ENCODE results near the gene RBM3. TPM values are rescaled to one million over a fixed set of nuclear protein-coding genes. Genes with fewer than 3 reads are reported as not detected.
A peak's percentile ranks its signal among the peaks of the same experiment; 100 is the strongest.

The RBM3 gene
- total and polyA plus RNA-seq, 2 of the 8 experiments (the other 6 are each of a cell fraction or from before 2014, with no cell fraction given): 99.6 to 164 TPM

GRCh38 chrX:48539345-48540027 lies 34.8 kb upstream of the RBM3 start, which contains the start of gene TBC1D25 (continued):
- TF ChIP-seq CTCF (IDR thresholded peaks at IDR 0.05; ENCODE audit: control extremely low read depth in 1 of 3, insufficient read depth in 1 of 3, low read depth in 1 of 3, low read length in 3 of 3) (peak in 1 of 3 experiments; percentile 22; a peak in 1 of 4 replicates), CEBPB (IDR thresholded peaks at IDR 0.05; ENCODE audit: low read depth, low read length) (peak; percentile 72; the same call in 1 of the 2 replicates), ZNF274 (IDR thresholded peaks at IDR 0.05; ENCODE audit: borderline replicate concordance, extremely low read depth, low read length) (no peak), CHD7 (IDR thresholded peaks at IDR 0.05; ENCODE audit: insufficient replicate concordance, low read length) (no peak), FOSL1 (IDR thresholded peaks at IDR 0.05; ENCODE audit: insufficient read depth, low read depth, low read length) (no peak), KDM4A (IDR thresholded peaks at IDR 0.05; ENCODE audit: low read depth, low read length, severe bottlenecking) (peak; percentile 49), SIX5 (IDR thresholded peaks at IDR 0.05; ENCODE audit: low read depth, low read length) (no peak)
